OCI-LY3 (cell line): Measurements from ENCODE around the gene TRIM14.

Experiments
- CTCF ChIP-seq: fragments of 200-600, 300-600 bp; sonication (generic); IDR thresholded peaks from 2 replicates; pipeline ENCODE4 v1.5.1; 2014; ENCODE audit warnings: antibody characterized with exemption, low read length, low read depth
- EZH2phosphoT487 ChIP-seq: fragments of 200-600 bp; shearing (Covaris generic); IDR thresholded peaks from 2 replicates; pipeline ENCODE4 v1.6.1; 2018; ENCODE audit warnings: antibody characterized with exemption, mixed run types, low read depth

- no peak for TF ChIP-seq CTCF
- TF ChIP-seq EZH2phosphoT487, result no peak
Observed at GRCh38 chr9:98080780-98081179, 38.2 kb downstream of the TRIM14 start.
